HG03460 (cell line): ENCODE data around the gene COLGALT1.
A peak's percentile ranks its signal among the peaks of the same experiment; 100 is the strongest.
"Not testable (repeated sequence)": the region's sequence is repeated elsewhere in the genome, so short reads cannot be mapped to it uniquely, and the experiment has no call there.

ENCODE experiments used
- ATAC-seq: cut with Tn5 transposase; IDR thresholded peaks from one replicate; pipeline ENCODE4 v1.9.1; 2021; ENCODE audit not compliant: unreplicated experiment

The COLGALT1 gene

DNA sequence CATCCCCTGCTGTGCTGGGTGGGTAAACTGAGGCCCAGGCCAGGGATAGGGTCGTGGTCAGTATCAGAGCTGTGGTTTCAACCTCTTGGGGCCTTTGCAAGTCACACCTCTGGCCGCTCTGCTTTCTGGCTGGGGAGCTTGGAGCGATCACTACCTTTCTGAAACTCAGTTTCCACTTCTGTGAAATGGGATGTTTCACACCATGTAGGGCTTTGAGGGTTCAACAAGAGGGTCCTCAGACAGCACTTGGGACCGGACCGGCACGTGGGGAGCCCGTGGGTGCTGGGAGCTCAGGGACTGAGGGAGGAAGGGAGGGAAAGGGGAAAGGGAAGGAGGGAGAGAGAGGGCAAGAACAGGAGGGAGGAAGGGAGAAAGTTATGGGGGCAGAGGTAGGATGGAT, 22.9 kb upstream of the COLGALT1 start:
- no peak for ATAC-seq

DNA sequence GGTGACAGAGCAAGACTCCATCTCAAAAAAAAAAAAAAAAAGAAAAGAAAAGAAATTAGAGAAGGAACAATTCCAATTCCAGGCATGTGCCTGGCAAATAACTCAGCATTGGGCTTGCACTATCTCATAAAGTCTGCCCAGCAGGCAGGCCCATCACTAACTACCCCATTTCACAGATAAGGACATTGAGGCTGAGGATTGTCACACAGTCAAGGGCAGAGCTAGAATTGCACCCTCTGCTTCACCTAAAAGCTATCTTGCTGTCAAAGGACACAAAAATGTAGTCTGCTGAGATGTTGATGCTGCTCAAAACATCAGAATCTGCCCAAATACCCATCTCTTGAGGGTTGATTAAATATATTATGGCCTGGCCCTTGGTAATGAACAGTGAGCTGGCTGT, 20.7 kb upstream of the COLGALT1 start:
- no peak for ATAC-seq

DNA sequence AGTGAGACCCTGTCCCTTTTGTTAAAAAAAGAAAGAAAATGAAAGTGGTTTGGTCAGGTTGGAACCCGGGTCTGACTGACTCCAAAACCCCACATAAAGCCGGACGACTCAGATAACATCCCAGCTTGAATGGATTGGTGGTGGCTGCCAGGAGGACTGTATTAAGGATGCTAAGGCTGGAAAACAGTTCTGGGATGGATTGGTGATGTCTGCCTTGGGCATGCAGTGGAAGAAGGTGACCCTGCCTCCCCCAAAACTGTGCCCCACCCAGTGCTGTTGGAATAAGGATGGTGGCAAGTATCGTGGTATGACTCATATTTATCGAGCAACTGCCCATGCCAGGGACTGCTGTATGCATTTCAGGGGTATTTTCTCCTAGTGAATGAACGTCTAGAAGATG, 18.5 kb upstream of the COLGALT1 start:
- ATAC-seq, result no peak

DNA sequence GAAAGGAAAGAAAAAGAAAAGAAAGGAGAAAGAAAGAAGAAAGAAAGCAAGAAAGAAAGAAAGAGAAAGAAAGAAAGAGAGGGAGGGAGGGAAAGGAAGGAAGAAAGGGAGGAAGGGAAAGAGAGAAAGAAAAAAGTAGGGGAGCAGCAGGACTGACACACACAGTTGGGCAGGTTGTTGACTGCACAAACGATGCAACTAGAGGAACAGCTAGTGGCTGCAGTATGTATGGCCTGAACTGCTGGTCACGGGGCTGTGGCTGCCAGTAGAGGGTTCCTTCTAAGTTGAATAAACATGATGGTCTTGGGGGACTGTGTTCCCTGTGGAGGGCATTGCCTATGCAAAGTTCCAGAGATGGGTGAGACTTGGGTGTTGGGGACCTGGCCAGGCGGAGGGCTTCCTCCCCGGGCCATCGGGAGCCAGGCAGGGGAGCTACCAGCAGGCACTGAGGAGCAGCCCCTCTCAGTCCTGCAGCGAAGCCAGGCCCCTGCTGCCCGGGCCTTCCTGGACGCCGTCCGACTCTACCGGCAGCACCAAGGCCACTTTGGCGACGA, 16.7 kb upstream of the COLGALT1 start:
- ATAC-seq, result no peak

DNA sequence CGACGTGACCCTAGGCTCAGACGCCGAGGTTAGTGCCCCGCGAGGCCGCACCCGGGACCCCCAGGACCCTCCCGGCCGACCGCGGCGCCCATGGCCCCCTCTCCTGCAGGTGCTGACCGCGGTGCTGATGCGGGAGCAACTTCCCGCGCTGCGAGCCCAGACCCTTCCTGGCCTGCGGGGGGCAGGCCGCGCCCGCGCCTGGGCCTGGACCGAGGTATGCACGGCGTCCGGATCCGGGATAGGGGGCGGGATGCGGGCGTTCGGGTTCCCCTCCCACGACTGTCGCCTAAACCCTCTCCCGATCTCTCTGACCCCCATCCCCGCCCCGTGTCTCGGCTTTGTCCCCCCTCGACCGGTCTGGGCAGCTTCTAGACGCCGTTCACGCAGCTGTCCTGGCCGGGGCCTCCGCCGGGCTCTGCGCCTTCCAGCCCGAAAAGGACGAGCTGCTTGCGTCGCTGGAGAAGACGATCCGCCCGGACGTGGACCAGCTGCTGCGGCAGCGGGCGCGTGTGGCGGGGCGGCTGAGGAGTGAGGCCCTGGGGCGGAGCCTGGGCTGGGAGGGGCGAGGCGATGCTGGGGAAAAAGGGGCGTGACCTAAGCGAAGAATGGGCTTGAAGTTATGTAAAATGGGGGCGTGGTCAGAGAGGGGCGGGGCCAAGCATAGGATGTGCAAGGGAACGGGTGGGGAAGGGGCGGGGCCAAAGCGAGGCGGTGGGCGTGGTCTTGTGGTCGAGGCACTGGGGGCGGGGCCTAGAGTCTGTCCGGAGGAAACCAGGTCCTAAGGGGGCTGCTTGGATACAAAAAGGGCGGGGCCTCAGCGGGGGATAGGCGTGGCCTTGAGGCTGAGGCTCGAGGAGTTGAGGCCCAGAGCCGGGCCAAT, 16.0 kb upstream of the COLGALT1 start:
- ATAC-seq, result peak; percentile 63

DNA sequence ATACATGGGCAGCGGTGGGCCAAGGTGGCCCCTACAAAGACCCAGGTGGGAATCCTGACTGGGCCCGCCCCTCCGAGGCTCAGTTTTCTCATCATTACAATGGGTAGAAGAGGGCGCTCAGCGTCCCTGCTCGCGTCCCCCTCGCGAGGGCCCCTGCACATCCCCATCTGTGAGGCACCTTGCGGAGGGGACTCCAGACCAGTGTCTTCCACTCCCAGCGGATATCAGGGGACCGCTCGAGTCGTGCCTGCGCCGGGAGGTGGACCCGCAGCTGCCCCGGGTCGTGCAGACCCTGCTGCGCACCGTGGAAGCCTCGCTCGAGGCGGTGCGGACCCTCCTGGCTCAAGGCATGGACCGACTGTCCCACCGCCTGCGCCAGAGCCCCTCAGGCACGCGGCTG, 15.3 kb upstream of the COLGALT1 start:
- ATAC-seq, result no peak

DNA sequence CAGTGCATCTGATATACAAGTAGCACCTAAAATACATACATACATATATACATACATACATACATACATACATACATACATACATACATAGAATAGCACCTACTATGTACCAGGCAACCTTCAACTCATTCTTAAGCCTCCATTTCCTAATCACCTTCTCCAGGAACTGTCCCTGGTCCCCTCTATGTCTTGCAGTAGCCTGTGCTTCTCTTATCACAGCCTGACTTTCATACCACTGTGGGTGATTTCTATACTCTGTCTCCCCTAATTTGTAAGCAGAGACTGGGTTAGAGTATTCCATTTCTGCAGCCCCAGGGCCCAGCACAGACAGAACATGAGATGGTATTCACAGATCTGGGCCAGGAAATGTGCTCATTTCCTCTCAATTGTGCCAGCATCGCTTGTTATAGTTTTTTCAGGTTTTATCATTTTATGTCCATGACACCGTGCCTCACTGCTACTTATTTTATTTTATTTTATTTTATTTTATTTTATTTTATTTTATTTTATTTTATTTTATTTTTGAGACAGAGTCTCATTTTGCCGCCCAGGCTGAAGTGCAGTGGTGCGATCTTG, 14.2 kb upstream of the COLGALT1 start:
- no peak for ATAC-seq

DNA sequence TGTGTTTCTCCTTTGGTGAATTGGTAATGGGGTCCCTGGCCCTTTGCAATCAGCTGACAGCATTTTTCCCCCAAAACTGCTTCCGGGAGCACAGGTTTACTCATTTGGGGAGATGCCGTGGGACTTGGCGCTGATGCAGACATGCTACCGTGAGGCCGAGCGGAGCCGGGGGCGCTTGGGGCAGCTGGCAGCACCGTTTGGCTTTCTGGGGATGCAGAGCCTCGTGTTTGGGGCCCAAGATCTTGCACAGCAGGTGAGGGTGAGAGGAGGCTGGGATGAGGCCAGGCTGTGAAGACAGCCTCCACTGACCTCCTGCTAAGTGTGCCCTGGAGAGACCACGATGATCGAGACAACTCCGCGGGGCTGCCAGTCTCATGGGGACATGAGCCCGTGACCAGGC, 13.4 kb upstream of the COLGALT1 start:
- no peak for ATAC-seq

DNA sequence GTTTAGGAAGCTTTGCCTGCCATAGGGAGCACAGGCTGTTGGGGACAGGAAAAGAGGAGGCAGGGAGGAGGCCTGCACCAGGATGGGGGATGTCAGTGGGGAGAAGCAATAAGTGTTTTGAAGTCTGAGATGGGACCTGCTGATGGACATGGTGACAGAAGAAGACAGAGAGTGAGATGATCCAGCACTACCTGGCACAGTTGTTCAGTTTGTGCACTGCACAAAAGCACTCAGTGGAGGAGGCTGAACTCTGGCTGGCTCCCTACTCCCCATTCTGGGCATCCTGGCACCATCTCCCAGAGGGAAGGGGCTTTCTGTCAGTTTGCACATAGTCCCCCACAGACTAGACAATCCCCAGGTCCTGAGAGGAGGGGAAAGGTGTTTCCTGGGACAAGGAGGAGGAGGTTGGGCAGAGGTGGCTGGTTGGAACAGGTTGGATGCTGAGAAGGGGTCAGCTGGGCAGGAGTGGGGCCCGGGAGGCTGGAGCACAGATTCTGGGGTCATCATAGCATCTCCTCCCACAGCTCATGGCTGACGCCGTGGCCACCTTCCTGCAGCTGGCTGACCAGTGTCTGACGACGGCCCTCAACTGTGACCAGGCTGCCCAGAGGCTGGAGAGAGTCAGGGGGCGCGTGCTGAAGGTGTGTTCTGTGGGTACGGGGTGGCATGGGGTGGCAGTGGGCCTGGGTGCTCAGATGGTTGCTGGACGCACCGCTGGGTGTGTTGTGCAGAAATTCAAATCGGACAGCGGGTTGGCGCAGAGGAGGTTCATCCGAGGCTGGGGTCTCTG, 12.5 kb upstream of the COLGALT1 start:
- ATAC-seq, result no peak

DNA sequence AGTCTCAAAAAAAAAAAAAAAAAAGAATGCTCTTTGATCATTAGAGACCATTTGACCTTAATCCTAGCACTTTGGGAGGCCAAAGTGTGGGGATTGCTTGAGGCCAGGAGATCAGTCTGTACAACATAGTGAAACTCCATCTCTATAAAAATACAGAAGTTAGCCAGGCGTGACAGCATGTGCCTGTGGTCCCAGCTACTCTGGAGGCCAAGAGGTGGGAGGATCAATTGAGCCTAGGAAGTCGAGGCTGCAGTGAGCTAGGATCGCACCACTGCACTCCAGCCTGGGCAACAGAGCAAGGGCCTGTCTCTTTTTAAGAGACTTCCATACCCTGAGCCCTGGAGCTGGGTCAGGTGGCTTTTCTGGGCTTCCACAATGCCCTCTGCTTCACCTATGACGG, 11.5 kb upstream of the COLGALT1 start:
- no peak for ATAC-seq

DNA sequence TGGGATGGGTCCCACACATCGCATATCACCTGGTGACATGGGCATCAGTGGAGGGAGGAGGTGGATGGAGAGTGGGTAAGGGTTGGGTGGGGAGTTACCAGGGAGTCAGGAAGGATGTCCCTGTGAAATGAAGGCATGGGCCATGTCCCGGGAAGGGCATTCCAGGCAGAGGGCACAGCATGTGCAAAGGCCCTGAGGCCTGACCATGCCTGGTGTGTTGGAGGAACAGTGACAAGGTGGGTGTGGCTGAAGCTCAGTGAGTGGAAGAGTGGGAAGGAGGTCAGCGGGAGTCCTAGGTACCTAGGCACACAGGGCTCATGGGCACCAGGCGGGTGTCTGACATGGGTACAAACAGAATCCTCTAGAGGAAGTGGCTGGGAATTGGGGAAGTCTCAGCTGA, 11.0 kb upstream of the COLGALT1 start:
- ATAC-seq, result no peak

DNA sequence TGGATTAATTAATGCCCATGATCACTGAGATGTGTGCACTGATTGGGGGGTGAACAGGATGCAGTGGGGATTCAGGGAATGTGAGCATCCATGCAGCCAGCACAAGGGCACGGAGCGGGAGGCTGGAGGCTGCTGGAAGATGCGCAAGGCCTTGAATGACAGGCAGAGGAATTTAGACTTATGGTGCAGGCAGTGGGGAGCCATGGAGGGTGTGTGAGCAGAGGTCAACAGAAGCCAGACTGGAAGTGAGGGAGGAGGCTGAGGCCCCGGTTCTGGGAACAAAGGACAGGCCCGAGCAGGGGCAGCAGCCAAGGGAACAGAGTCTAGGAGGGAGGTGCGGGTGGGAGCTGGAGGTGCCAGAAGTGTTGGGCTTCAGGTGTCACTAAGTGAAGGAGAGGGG, 7.3 kb upstream of the COLGALT1 start:
- no peak for ATAC-seq

DNA sequence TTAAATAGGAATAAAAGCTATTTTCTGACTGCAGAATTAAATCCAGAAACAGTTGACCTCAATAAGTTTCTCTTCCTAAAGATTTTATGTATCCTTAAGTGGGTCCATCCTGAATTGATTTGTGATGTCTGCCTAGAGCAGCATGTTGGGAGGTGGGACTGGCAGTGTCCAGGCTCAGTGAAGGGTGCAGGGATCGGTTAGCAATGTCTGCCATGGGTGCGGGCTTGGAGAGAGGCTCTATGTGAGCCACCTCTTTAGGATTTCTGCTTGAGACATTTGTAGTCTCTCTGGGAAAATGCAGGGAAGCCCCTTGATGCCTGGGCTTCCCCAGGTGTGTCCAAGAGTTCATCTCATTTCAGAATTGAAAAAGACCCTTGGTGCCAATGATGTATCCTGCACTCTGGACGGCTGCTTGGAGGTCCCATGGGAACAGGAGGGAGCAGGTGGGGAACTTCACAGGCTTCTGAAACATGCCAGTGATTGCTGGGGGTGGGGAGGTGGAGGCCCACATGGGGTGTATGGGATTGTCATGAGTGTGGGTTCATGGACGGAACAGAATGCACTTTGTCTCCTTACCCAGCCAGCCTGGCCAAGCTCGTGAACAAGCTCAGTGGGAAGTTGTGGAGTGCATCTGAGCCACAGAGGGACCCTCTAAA, 6.2 kb upstream of the COLGALT1 start:
- no peak for ATAC-seq

DNA sequence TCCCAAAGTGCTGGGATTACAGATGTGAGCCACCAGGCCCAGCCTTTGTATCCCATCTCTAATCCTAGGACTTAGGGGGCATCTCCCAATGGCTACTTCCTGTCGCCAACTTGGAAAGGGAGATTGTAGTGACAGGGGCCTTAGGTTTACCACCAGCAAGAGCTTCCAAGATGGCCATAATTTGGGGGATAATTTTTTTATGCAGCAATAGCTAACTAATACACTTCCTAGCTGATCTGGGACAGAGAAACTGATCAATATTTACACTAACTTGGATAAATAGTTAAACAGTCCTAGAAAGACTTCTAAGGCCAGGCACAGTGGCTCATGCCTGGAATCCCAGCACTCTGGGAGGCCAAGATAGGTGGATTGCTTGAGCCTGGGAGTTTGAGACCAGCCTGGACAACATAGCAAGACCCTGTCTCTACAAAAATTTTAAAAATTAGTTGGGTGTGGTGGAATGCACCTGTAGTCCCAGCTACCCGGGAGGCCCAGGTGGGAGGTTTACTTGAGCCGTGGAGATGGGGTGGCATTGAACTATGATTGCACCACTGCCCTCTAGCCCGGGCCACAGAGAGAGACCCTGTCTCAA, 5.3 kb upstream of the COLGALT1 start:
- ATAC-seq, result no peak

DNA sequence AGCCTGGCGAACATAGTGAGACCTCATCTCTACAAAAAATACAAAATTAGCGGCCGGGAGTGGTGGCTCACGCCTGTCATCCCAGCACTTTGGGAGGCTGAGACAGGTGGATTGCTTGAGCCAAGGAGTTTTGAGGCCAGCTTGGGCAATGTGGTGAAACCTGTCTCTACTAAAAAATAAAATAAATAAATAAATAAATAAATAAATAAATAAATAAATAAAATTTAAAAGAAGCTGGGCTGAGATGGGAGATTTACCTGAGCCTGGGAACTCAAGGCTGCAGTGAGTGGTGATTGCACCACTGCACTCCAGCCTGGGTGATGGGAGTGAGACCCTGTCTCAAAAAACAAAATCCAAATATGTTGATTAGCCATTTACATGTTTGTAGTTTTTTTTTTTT, 2.7 kb upstream of the COLGALT1 start:
- ATAC-seq, result not testable (repeated sequence)

DNA sequence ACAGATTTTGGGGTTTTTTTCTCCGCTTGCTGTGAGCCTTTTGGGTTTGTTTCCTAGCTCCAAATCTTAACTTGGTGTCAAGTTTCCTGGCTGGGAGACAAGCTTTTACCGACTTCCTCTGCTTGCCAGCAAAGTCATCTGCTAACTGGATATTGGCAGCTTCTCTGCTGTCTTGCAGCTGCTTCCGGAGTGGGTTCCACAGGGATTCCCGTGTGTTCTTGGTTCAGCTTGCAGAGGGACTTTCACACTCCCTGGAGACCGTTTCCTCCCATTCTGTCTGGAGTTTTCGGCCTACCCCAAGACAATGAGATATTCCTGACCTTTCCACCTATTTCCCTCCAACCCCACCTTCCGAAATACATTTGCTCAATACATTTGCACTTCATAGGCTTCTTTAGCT, 2.2 kb upstream of the COLGALT1 start:
- no peak for ATAC-seq

DNA sequence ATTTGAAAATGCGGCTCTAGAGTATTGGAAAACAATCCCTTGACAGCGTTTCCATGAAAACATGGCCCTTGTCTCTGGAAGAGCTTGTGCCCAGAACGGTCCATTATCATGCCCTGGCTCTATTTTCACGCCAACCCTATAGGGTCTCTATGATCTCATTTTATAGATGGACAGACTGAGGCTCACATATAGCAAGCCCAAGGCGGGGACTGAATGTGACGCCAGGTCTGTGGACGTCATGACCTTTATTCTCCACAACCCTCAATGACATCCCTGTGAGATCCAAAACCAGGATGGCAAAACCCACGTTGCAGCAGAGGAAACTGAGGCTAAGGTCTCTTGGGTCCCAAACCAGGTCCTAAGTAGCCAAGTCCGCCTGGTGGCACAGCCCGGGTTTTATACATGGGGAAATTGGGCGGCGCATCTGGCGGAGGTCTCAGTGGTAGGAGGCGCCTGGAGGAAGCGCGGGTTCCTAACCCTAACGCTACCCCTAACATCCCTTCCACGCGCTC, 425 bp upstream of the COLGALT1 start:
- ATAC-seq, result no peak

DNA sequence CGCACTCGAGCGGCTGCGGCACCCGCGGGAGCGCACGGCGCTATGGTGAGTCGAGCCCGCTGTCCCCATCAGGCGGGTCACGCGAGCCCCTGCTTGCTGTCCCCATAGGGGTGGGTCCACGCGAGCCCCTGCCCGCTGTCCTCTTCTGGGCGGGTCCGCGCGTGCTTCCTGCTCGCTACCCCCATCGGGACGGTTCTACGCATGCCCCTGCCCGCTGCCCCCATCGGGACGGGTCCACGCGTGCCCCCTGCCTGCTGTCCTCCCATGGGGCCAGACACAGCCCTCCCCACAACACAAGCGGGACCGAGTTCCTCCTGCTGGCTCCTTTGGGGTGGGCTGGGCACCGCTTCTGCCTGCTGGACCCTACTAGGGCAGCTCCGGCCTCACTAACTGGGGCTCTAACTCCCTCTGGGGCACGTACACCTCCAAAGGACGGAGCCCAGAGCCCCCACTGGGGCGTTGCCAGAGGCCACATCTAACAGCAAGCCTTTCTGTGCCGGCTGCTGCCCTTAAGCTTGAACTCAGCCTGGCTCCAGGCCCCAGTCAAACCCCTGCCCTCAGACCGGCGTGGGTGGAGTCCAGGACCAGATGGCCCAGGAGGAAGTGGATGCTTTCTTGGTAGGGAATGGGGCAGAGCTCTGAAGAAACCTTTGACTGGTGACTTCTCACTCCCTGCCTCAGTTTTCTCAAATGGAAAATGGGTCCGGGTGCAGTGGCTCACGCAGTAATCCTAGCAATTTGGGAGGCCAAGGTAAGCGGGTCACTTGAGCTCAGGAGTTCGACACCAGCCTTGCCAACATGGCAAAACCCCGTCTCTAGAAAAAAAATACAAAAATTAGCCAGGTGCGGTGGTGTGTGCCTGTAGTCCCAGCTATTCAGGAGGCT, 722 bp downstream of the COLGALT1 start:
- ATAC-seq, result peak; percentile 37

DNA sequence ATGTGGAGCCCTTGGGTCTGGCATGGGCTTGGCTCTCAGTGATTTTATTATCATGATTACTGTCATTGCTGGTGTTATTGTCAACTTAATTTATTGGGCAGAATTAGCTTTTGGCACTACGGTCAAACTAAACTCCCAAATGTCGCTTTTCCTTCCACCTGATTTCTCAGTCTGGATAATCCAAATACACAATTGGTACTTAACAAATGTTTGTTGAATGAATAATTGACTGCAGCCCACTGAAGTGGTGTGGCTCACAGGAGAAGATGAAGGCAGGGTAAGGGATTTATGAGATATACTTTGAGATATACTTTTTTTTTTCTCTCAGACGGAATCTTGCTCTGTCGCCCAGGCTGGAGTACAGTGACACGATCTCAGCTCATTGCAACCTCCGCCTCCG, 1.5 kb downstream of the COLGALT1 start:
- no peak for ATAC-seq

DNA sequence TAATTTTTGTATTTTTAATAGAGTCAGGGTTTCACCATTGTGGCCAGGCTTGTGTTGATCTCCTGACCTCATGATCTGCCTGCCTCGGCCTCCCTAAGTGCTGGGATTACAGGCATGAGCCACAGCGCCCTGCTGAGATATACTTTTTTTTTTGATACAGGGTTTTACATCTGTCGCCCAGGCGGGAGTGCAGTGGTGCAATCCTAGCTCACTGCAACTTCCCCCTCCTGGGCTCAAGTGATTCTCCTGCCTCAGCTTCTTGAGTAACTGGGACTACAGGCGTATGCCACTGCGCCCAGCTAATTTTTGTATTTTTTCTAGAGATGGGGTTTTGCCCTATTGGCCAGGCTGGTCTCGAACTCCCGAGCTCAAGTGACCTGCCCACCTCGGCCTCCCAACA, 2.0 kb downstream of the COLGALT1 start:
- ATAC-seq, result no peak
